GM23248 (cell line): ENCODE data around the gene OR6S1.

ENCODE experiments used
- EZH2 ChIP-seq: fragments of 200-600 bp; sonication (generic); IDR thresholded peaks from 2 replicates; pipeline ENCODE4 v1.6.1; 2018; ENCODE audit warnings: antibody characterized with exemption, mild to moderate bottlenecking; ENCODE audit not compliant: insufficient read depth, poor library complexity, severe bottlenecking
- EZH2phosphoT487 ChIP-seq: fragments of 200-600 bp; sonication (generic); IDR thresholded peaks from 2 replicates; pipeline ENCODE4 v1.6.1; 2018; ENCODE audit warnings: antibody characterized with exemption, moderate library complexity, mild to moderate bottlenecking, low read depth; ENCODE audit not compliant: insufficient read depth

DNA sequence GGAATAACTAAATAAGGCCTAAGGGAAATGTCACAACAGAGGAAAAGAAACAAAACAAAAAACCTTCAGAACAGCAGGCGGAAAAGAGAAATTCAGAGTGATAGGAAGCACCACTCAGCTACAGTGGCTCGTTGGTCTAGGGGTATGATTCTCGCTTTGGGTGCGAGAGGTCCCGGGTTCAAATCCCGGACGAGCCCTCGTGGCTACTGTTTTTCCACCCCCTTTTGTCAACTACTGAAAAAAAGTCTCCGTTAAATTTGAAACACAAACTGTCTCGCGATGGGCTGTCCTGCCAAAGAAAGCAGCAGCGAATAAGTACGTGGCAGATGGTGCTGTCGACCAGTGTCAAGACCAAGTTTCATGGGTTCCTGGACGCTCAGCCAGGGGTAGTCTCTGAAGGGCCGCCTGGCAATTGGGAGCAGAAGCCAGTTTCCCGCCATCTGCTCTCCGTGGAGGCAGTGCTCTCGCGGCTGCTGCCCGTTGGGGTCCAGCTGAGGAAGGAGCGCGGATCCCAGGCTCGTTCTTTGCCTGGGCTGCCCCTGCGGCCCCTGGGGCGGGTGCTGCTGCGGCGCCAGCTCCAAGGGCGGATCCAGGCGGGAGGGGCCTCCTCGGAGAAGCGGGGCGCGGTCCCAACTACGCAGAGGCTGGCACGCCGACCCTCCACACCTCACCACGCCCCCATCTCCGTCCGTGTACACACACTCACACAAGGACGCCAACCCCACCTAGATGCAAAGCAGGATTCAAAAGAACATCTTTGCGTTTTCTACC, 42.6 kb upstream of the OR6S1 start, which contains the start of gene RNASE4:
- TF ChIP-seq EZH2phosphoT487 (no peak), EZH2 (no peak)
